Head of caudate nucleus (tissue), 42 donors: Measurements from ENCODE around the gene ADSS1.
"Not testable (repeated sequence)": the region's sequence is repeated elsewhere in the genome, so short reads cannot be mapped to it uniquely, and the experiment has no call there.

Experiments used
- DNase-seq, 42 donors: peaks; one replicate each; pipeline versions ENCODE4 v3.0.0 to v3.0.0-alpha.2; 2020 to 2021; ENCODE audit warnings: mixed read lengths in 7 of 42
- intact Hi-C: fragments of 100-400 bp; cut with DNase I; formaldehyde crosslinking; loops from one replicate; pipeline ENCODE4 v1.15.0; 2022

Gene ADSS1

GRCh38 chr14:104726600-104727451 lies 2.8 kb downstream of the ADSS1 start:
- intact Hi-C loops = no loop called here
- peak in 1 of 42 donors; percentile 36 for DNase-seq

GRCh38 chr14:104728631-104729030 lies 4.6 kb downstream of the ADSS1 start:
- intact Hi-C loops = no loop called here
- DNase-seq = no peak

GRCh38 chr14:104729176-104729834 lies 5.3 kb downstream of the ADSS1 start:
- intact Hi-C loops, DNase-seq: not testable (repeated sequence)

GRCh38 chr14:104729835-104730181 lies 5.8 kb downstream of the ADSS1 start:
- intact Hi-C loops = no loop called here
- DNase-seq = no peak

GRCh38 chr14:104730487-104730886 lies 6.5 kb downstream of the ADSS1 start:
- intact Hi-C loops = no loop called here
- no peak for DNase-seq

GRCh38 chr14:104731320-104732294 lies 7.6 kb downstream of the ADSS1 start:
- intact Hi-C loops = no loop called here
- DNase-seq = no peak

GRCh38 chr14:104732355-104732804 lies 8.4 kb downstream of the ADSS1 start:
- intact Hi-C loops = no loop called here
- peak in 5 of 42 donors; percentile 45 to 57 (median 50) for DNase-seq

GRCh38 chr14:104732931-104733681 lies 9.1 kb downstream of the ADSS1 start:
- intact Hi-C loops = no loop called here
- DNase-seq = no peak

GRCh38 chr14:104734051-104734587 lies 10.1 kb downstream of the ADSS1 start:
- intact Hi-C loops = no loop called here
- no peak for DNase-seq

GRCh38 chr14:104734601-104734990 lies 10.6 kb downstream of the ADSS1 start:
- DNase-seq = no peak
- intact Hi-C loops = no loop called here

- DNase-seq = no peak
Observed at GRCh38 chr14:104734991-104735779, 11.2 kb downstream of the ADSS1 start.

GRCh38 chr14:104735830-104736642 lies 12.0 kb downstream of the ADSS1 start:
- intact Hi-C loops = no loop called here
- DNase-seq = peak; percentile 39 to 91 (median 72)

More at GRCh38 chr14:104734991-104735779, 11.2 kb downstream of the ADSS1 start:
- intact Hi-C loops = no loop called here

GRCh38 chr14:104738375-104739019 lies 14.5 kb downstream of the ADSS1 start:
- DNase-seq = no peak
- intact Hi-C loops = no loop called here

- intact Hi-C loops = no loop called here
- DNase-seq = no peak
Observed at GRCh38 chr14:104739026-104739425, 15.0 kb downstream of the ADSS1 start.

- intact Hi-C loops = no loop called here
- DNase-seq = no peak
Observed at GRCh38 chr14:104739546-104740516, 15.8 kb downstream of the ADSS1 start.
